Esophagus squamous epithelium (tissue), 5 donors: ENCODE results near the gene GPR137. TPM values are rescaled to one million over a fixed set of nuclear protein-coding genes. Genes with fewer than 3 reads are reported as not detected.

Experiments used
- DNase-seq: peaks from one replicate; lab custom pipeline; 2025; lab: John Stamatoyannopoulos, UW
- H3K27ac ChIP-seq, 4 donors: fragments of 200-600 bp; sonication (generic); one replicate each; pipeline ENCODE4 v1.5.1; 2016 to 2019; ENCODE audit warnings: mild to moderate bottlenecking in 1 of 4
- H3K27me3 ChIP-seq, 4 donors: fragments of 200-600 bp; sonication (generic); 1 replicate in 3 of 4; 2 replicates in 1 of 4; pipeline versions ENCODE4 v1.5.1 to v1.6.0; 2017 to 2021; ENCODE audit warnings: antibody characterized with exemption in 1 of 4
- H3K36me3 ChIP-seq, 3 donors: fragments of 200-600 bp; sonication (generic); one replicate each; pipeline ENCODE4 v1.5.1; 2016 to 2019
- H3K4me1 ChIP-seq, 3 donors: fragments of 200-600 bp; sonication (generic); one replicate each; pipeline ENCODE4 v1.5.1; 2017 to 2019
- H3K4me3 ChIP-seq, 4 donors: fragments of 200-600 bp; sonication (generic); 1 replicate in 3 of 4; 2 replicates in 1 of 4; pipeline ENCODE4 v1.5.1; 2016 to 2019; ENCODE audit warnings: mild to moderate bottlenecking in 2 of 4, moderate library complexity in 1 of 4
- H3K9me3 ChIP-seq, 3 donors: fragments of 200-600 bp; sonication (generic); one replicate each; pipeline ENCODE4 v1.5.1; 2016 to 2019
- CTCF ChIP-seq, 6 experiments: fragments of 450-650 bp in 4 of 6; fragments of 200-600 bp in 2 of 6; sonication (generic) in 2 of 6; IDR thresholded peaks; one replicate each; pipeline ENCODE4 v1.5.1; 2016 to 2019; ENCODE audit warnings: antibody characterized with exemption in 6 of 6, mild to moderate bottlenecking in 4 of 6, moderate library complexity in 4 of 6
- POLR2A ChIP-seq, 4 donors: fragments of 450-650 bp; IDR thresholded peaks; one replicate each; pipeline ENCODE4 v1.6.1; 2017; ENCODE audit warnings: antibody characterized with exemption in 4 of 4, mild to moderate bottlenecking in 4 of 4, moderate library complexity in 3 of 4
- WGBS, 2 donors: methylation state at CpG; one replicate each; pipeline ENCODE4 v1.1.5; 2018; 5-methylcytosine and 5-hydroxymethylcytosine counted together
- intact Hi-C: fragments of 100-400 bp; cut with DNase I; formaldehyde crosslinking; loops from one replicate; pipeline ENCODE4 v1.15.0; 2022
- total RNA-seq, 4 donors: library from RNA; depleted of rRNA; stranded (reverse); fragments of >200 nt; gene quantifications; one replicate each; pipeline ENCODE4 v1.1.0, GENCODE V29; 2016
- donor health status: DM: yes; HTN: yes; CAD: no.

The GPR137 gene
- total RNA-seq, 4 donors from 2014 or later, result 17.5 to 19.9 (median 19.2) TPM

- TF ChIP-seq POLR2A (IDR thresholded peaks at IDR 0.05) (no peak), CTCF (IDR thresholded peaks at IDR 0.05) (no peak)
- H3K27me3 ChIP-seq, result peaks cover 8 to 43% (median 11%) of the 10 kb centered on the region in 4 donors
- H3K4me1 ChIP-seq, result peaks cover 24 to 47% (median 32%) of the 10 kb centered on the region in 3 donors
- no peaks in the 10 kb centered on the region for H3K9me3 ChIP-seq
- peaks cover 0 to 10% (median 0%) of the 10 kb centered on the region in 3 donors for H3K36me3 ChIP-seq
- DNase-seq, result no peak
- no peak overlapping the region for H3K27ac ChIP-seq
- intact Hi-C loops, result no loop called here
- 100% methylated on average over 3 of the region's 13 CpGs; no CpG with 5 or more reads in 1 of the 2 donors for WGBS, 2 donors
- H3K4me3 ChIP-seq, result no peak overlapping the region
Observed at GRCh38 chr11:64289002-64289564, 3.4 kb downstream of the GPR137 start.

GRCh38 chr11:64290352-64291261 lies 5.0 kb downstream of the GPR137 start:
- Histone ChIP-seq H3K4me3 (peak overlapping the region in 1 of 4 donors; percentile 67), H3K36me3 (peaks cover 0 to 10% (median 0%) of the 10 kb centered on the region in 3 donors), H3K4me1 (peaks cover 22 to 44% (median 29%) of the 10 kb centered on the region in 3 donors), H3K27me3 (peaks cover 8 to 58% (median 11%) of the 10 kb centered on the region in 4 donors), H3K9me3 (no peaks in the 10 kb centered on the region), H3K27ac (no peak overlapping the region)
- 46 to 50% methylated on average over 4 to 6 of the region's 10 CpGs for WGBS, 2 donors
- no peak for TF ChIP-seq POLR2A (IDR thresholded peaks at IDR 0.05)
- no peak for TF ChIP-seq CTCF (IDR thresholded peaks at IDR 0.05)
- no peak for DNase-seq
- intact Hi-C loops, result no loop called here

- TF ChIP-seq CTCF (IDR thresholded peaks at IDR 0.05), result no peak
- no peak for TF ChIP-seq POLR2A (IDR thresholded peaks at IDR 0.05)
- peaks cover 16 to 40% (median 24%) of the 10 kb centered on the region in 3 donors for H3K4me1 ChIP-seq
- no peak for DNase-seq
- peaks cover 8 to 65% (median 11%) of the 10 kb centered on the region in 4 donors for H3K27me3 ChIP-seq
- intact Hi-C loops, result no loop called here
- H3K27ac ChIP-seq, result no peak within 1 kb of the TSS
- peak within 1 kb of the TSS; percentile 23 to 67 (median 37) for H3K4me3 ChIP-seq
- H3K36me3 ChIP-seq, result peaks cover 0 to 10% (median 0%) of the 10 kb centered on the region in 3 donors
- no peaks in the 10 kb centered on the region for H3K9me3 ChIP-seq
- WGBS, 2 donors, result no CpG with 5 or more reads among the region's 45 CpGs
Observed at GRCh38 chr11:64291262-64291751, 5.7 kb downstream of the GPR137 start, which contains the start of gene KCNK4. Gene KCNK4, plus strand, starts transcription at chr11:64291302. Its CDS starts 1,717 bp downstream, at chr11:64293019.

GRCh38 chr11:64291752-64292459 lies 6.3 kb downstream of the GPR137 start:
- no peak for DNase-seq
- Histone ChIP-seq H3K4me1 (peaks cover 10 to 40% (median 20%) of the 10 kb centered on the region in 3 donors), H3K4me3 (peak overlapping the region; percentile 23 to 67 (median 37)), H3K27ac (no peak overlapping the region), H3K27me3 (peaks cover 8 to 71% (median 14%) of the 10 kb centered on the region in 4 donors), H3K36me3 (peaks cover 0 to 10% (median 0%) of the 10 kb centered on the region in 3 donors), H3K9me3 (no peaks in the 10 kb centered on the region)
- no CpG with 5 or more reads among the region's 96 CpGs for WGBS, 2 donors
- intact Hi-C loops, result no loop called here
- TF ChIP-seq CTCF (IDR thresholded peaks at IDR 0.05), result no peak
- TF ChIP-seq POLR2A (IDR thresholded peaks at IDR 0.05), result no peak
